Smooth muscle cell (in vitro differentiated cells): ENCODE measurements around the gene CSTB. TPM values are rescaled to one million over a fixed set of nuclear protein-coding genes. Genes with fewer than 3 reads are reported as not detected.

Source experiments
- DNase-seq: peaks from one replicate; lab custom pipeline; 2025; ENCODE audit not compliant: unreplicated experiment; lab: John Stamatoyannopoulos, UW
- H2AFZ ChIP-seq: fragments of 200-600 bp; sonication (generic); 2 replicates; pipeline ENCODE4 v1.6.0; 2016; ENCODE audit warnings: antibody characterized with exemption, low read depth, mild to moderate bottlenecking
- H3F3A ChIP-seq: fragments of 200-600 bp; sonication (generic); 2 replicates; pipeline ENCODE4 v1.6.0; 2017; ENCODE audit warnings: antibody characterized with exemption, low read depth
- H3K27ac ChIP-seq: fragments of 200-600 bp; sonication (generic); 2 replicates; pipeline ENCODE4 v1.5.1; 2016; ENCODE audit warnings: low read depth, mild to moderate bottlenecking
- H3K27me3 ChIP-seq: fragments of 200-600 bp; sonication (generic); 2 replicates; pipeline ENCODE4 v1.6.1; 2016; ENCODE audit warnings: low read depth, mild to moderate bottlenecking
- H3K36me3 ChIP-seq: fragments of 200-600 bp; sonication (generic); 2 replicates; pipeline ENCODE4 v1.5.1; 2016; ENCODE audit warnings: low read depth
- H3K4me1 ChIP-seq: fragments of 200-600 bp; sonication (generic); 2 replicates; pipeline ENCODE4 v1.5.1; 2016; ENCODE audit warnings: low read depth
- H3K4me2 ChIP-seq: fragments of 200-600 bp; sonication (generic); 2 replicates; pipeline ENCODE4 v1.6.0; 2016; ENCODE audit warnings: mild to moderate bottlenecking
- H3K4me3 ChIP-seq: fragments of 200-600 bp; sonication (generic); 2 replicates; pipeline ENCODE4 v1.5.1; 2016; ENCODE audit warnings: mild to moderate bottlenecking
- H3K79me2 ChIP-seq: fragments of 200-600 bp; sonication (generic); 2 replicates; pipeline ENCODE4 v1.6.0; 2016; ENCODE audit warnings: low read depth, mild to moderate bottlenecking
- H3K9ac ChIP-seq: fragments of 200-600 bp; sonication (generic); 2 replicates; pipeline ENCODE4 v1.6.0; 2016; ENCODE audit warnings: low read depth
- H3K9me3 ChIP-seq: fragments of 200-600 bp; sonication (generic); replicated peaks from 2 replicates; pipeline ENCODE4 v1.5.1; 2016; ENCODE audit warnings: low read depth
- H4K20me1 ChIP-seq: fragments of 200-600 bp; sonication (generic); 2 replicates; pipeline ENCODE4 v1.6.0; 2016; ENCODE audit warnings: low read depth
- WGBS: methylation state at CpG from one replicate; pipeline ENCODE4 v1.1.7; 2016; ENCODE audit warnings: low lambda C conversion rate; 5-methylcytosine and 5-hydroxymethylcytosine counted together
- polyA plus RNA-seq: library from polyadenylated mRNA; unstranded; fragments of >200 nt; fragmentation: Nextera tagmentation; extraction: Ambion mirVana; gene quantifications from 2 replicates; pipeline ENCODE4 v1.2.1, GENCODE V29; 2016
- total RNA-seq: library from RNA; depleted of rRNA; stranded (reverse); fragments of >200 nt; gene quantifications from 2 replicates; pipeline ENCODE4 v1.2.3, GENCODE V29; 2014
- TF ChIP-seq, protein P1 (sequence below): fragments of 200-600 bp; sonication (generic); IDR thresholded peaks from 2 replicates; pipeline ENCODE4 v1.5.1; 2017; ENCODE audit warnings: borderline replicate concordance, mild to moderate bottlenecking, antibody characterized with exemption; ENCODE audit not compliant: insufficient read depth, poor library complexity, severe bottlenecking

CSTB gene
- total and polyA plus RNA-seq, 2 experiments from 2014 or later, result 29.9 to 74.0 TPM

DNA sequence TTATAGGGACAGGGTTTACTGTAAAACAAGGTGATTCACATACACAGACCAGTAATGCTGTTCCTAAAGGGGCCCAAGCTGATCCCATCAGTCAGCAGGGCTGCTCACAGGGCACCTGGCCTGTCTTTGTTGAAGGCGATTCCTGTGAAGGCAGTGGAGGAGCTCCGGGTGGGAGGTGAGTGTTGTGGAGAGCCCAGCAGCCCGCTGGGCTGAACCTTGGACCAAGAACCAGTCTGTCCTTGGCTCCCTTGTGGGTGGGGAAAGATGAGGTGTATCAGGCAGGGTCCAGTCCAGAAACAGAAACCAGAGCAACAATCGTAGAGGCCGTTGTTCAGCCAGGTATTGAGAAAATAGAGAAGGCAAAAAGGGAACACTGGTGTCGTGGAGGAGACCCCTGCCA, 44.6 kb downstream of the CSTB start:
- Histone ChIP-seq H3K27ac (peak overlapping the region; percentile 16), H3K4me1 (peaks cover 19% of the 10 kb centered on the region), H4K20me1 (peaks cover 86% of the 10 kb centered on the region), H3K36me3 (no peaks in the 10 kb centered on the region), H3F3A (peaks cover 21% of the 10 kb centered on the region), H3K4me2 (no peak overlapping the region), H2AFZ (no peak overlapping the region), H3K9ac (no peak overlapping the region), H3K4me3 (no peak overlapping the region), H3K9me3 (no peaks in the 10 kb centered on the region), H3K27me3 (no peaks in the 10 kb centered on the region), H3K79me2 (peaks cover 53% of the 10 kb centered on the region)
- TF ChIP-seq, protein P1, sequence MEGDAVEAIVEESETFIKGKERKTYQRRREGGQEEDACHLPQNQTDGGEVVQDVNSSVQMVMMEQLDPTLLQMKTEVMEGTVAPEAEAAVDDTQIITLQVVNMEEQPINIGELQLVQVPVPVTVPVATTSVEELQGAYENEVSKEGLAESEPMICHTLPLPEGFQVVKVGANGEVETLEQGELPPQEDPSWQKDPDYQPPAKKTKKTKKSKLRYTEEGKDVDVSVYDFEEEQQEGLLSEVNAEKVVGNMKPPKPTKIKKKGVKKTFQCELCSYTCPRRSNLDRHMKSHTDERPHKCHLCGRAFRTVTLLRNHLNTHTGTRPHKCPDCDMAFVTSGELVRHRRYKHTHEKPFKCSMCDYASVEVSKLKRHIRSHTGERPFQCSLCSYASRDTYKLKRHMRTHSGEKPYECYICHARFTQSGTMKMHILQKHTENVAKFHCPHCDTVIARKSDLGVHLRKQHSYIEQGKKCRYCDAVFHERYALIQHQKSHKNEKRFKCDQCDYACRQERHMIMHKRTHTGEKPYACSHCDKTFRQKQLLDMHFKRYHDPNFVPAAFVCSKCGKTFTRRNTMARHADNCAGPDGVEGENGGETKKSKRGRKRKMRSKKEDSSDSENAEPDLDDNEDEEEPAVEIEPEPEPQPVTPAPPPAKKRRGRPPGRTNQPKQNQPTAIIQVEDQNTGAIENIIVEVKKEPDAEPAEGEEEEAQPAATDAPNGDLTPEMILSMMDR, result no peak
- 92% methylated on average over 6 of the region's 6 CpGs for WGBS
- DNase-seq, result no peak

DNA sequence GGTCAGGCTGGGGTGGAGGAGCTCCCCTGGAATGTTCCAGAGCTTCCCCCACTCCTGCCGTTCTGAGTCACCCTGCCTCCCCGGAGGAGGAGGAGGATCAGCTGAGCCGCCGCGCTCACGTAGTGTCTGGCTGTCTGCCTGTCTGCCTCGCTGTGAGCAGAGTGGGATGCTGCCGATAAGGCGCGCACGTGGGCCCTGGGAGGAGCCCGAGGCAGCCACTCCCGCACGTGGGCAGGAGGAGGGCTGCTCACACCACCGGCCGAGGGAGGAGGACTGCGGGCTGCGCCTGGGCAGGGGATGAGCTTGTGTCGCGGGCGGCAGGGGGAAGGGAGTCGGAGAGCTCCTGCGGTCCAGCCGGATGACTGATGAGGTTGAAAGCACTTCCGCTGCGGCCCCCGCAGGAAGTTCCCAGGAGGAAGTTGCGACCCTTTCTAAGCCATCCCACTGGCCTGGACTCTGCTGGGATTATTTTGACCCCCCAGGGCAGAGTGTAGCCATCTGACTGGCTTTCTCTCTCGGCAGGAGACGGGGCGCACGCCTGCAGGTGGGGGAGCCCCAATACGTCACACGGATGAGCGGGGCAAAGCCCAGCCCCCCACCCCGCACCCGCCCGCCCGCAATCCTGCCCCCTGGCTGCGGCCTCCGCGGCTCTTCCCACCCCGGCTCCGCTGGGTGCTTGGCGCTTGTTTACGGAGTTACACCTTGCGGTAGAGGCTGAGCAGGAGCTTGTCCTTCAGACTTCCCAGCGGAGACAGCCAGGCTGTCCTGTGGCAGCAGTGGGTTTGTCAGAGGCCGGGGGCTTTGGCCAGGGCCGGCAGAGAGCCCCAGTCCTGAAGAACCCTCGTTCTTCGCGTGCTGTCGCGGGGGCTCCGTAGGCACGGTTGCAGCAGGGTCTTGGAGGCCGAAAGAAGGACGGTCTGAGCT, 47.4 kb downstream of the CSTB start:
- peaks cover 26% of the 10 kb centered on the region for H3F3A ChIP-seq
- H3K9me3 ChIP-seq, result no peaks in the 10 kb centered on the region
- 2% methylated on average over 58 of the region's 59 CpGs for WGBS
- peaks cover 60% of the 10 kb centered on the region for H3K79me2 ChIP-seq
- TF ChIP-seq, protein P1, result peak; percentile 44
- peaks cover 19% of the 10 kb centered on the region for H3K4me1 ChIP-seq
- H2AFZ ChIP-seq, result no peak overlapping the region
- peak; percentile 87 for DNase-seq
- H3K4me2 ChIP-seq, result peak overlapping the region; percentile 94
- peak overlapping the region; percentile 63 for H3K4me3 ChIP-seq
- peak overlapping the region; percentile 94 for H3K9ac ChIP-seq
- peaks cover 84% of the 10 kb centered on the region for H4K20me1 ChIP-seq
- no peaks in the 10 kb centered on the region for H3K27me3 ChIP-seq
- peak overlapping the region; percentile 99 for H3K27ac ChIP-seq
- no peaks in the 10 kb centered on the region for H3K36me3 ChIP-seq

DNA sequence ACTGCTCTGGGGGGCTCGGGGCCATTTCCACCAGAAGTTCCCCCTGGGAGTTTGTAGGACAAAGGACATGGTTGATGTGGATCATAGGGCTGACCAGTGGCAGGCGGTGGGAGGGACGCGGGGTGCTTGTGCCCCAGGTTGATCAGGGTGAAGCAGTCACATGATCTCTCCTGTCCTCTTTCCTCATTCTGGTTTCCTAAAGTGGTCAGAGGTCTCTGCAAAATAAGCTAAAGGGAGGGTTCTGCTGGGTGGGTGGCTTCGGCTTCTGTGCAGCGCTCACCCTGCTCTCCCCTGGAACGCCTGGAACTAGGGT, 48.0 kb downstream of the CSTB start:
- peaks cover 84% of the 10 kb centered on the region for H4K20me1 ChIP-seq
- H3K27me3 ChIP-seq, result no peaks in the 10 kb centered on the region
- peak overlapping the region; percentile 63 for H3K4me3 ChIP-seq
- H3K4me2 ChIP-seq, result peak overlapping the region; percentile 72
- peaks cover 19% of the 10 kb centered on the region for H3K4me1 ChIP-seq
- peak overlapping the region; percentile 99 for H3K27ac ChIP-seq
- no peak overlapping the region for H2AFZ ChIP-seq
- WGBS, result 30% methylated on average over 6 of the region's 7 CpGs
- peaks cover 26% of the 10 kb centered on the region for H3F3A ChIP-seq
- no peak for DNase-seq
- H3K79me2 ChIP-seq, result peaks cover 66% of the 10 kb centered on the region
- TF ChIP-seq, protein P1, result no peak
- no peaks in the 10 kb centered on the region for H3K36me3 ChIP-seq
- H3K9me3 ChIP-seq, result no peaks in the 10 kb centered on the region
- peak overlapping the region; percentile 87 for H3K9ac ChIP-seq
